GM12865 (cell line): ENCODE results near the gene ACAN.

Experiments
- DNase-seq: peaks from one replicate; pipeline ENCODE4 v3.0.0; 2010; ENCODE audit warnings: low read depth
- H3K4me3 ChIP-seq: 2 replicates; pipeline ENCODE4 v1.5.1; 2011; ENCODE audit warnings: mild to moderate bottlenecking, low read depth, low read length, control low read depth
- CTCF ChIP-seq: IDR thresholded peaks from 2 replicates; pipeline ENCODE4 v1.5.1; 2011; ENCODE audit warnings: low read length, control low read depth, low read depth, inconsistent platforms; ENCODE audit not compliant: insufficient read depth; ENCODE audit errors: missing control alignments

The ACAN gene

DNA sequence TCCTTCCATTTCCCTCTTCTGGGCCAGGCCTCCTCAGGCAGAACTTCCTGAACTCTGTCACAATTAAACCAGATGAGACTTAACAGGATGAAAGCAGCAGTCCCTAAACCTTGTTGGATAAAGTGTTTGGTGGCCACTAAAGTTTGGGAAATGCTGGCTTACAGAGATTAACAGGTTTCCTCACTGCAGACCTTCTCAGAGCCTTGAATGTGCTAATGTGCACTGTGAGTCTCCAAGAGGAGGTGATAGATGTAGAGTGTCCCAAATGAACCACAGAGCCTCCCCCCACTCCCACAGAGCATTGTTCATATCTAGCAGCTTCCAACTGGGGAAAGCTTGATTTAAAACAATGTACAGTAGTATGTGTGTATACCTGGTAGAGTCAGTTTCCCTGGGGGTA is 49.2 kb downstream of the ACAN start:
- no peak for TF ChIP-seq CTCF
- no peak overlapping the region for H3K4me3 ChIP-seq
- DNase-seq = no peak

DNA sequence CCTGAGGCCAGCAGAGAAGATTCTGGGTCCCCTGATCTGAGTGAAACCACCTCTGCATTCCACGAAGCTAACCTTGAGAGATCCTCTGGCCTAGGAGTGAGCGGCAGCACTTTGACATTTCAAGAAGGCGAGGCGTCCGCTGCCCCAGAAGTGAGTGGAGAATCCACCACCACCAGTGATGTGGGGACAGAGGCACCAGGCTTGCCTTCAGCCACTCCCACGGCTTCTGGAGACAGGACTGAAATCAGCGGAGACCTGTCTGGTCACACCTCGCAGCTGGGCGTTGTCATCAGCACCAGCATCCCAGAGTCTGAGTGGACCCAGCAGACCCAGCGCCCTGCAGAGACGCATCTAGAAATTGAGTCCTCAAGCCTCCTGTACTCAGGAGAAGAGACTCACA is 55.7 kb downstream of the ACAN start:
- TF ChIP-seq CTCF = no peak
- no peak for DNase-seq

DNA sequence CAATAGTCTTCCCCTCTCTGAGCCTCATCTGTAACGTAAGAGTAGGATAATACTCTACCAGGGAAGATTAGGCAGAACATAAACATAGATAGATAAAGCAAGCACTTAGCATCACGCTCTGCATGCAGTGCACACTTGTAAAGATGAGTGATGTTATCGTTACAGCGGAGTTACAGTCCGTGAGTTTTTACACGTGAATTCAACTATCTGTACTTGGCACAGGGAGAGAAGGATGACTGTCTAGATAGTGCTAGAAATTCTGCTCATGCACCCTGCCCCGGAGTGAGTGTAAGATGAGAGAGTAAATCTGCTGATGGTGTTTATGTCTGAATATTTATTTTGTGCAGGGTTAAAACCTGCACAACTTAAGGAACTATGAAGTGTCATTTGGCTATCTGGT is 56.3 kb downstream of the ACAN start:
- no peak overlapping the region for H3K4me3 ChIP-seq
- no peak for TF ChIP-seq CTCF
- no peak for DNase-seq

More for the DNA sequence above, 55.7 kb downstream of the ACAN start:
- H3K4me3 ChIP-seq = no peak overlapping the region

DNA sequence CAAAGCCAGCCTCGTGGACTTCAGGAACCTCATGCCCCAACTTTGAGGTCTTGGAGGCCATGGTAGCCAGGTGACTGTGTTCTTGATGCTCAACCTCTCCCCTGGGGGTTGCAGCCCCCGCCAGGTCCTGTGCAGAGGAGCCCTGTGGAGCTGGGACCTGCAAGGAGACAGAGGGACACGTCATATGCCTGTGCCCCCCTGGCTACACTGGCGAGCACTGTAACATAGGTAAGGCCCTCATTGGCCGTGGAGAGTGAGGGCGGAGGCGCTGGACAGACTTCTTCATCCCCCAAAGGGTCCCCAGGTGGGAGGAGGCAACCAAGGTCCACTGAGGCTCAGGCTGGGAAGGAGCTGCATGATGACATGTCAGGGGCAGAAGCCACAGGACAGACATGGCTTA is 57.0 kb downstream of the ACAN start:
- no peak for TF ChIP-seq CTCF
- DNase-seq = no peak
- H3K4me3 ChIP-seq = no peak overlapping the region

GRCh38 chr15:88863412-88863811 is 60.2 kb downstream of the ACAN start:
- H3K4me3 ChIP-seq = no peak overlapping the region
- no peak for TF ChIP-seq CTCF

GRCh38 chr15:88864861-88865497 is 61.7 kb downstream of the ACAN start:
- no peak overlapping the region for H3K4me3 ChIP-seq
- no peak for DNase-seq
- TF ChIP-seq CTCF = no peak

More at GRCh38 chr15:88863412-88863811, 60.2 kb downstream of the ACAN start:
- no peak for DNase-seq

DNA sequence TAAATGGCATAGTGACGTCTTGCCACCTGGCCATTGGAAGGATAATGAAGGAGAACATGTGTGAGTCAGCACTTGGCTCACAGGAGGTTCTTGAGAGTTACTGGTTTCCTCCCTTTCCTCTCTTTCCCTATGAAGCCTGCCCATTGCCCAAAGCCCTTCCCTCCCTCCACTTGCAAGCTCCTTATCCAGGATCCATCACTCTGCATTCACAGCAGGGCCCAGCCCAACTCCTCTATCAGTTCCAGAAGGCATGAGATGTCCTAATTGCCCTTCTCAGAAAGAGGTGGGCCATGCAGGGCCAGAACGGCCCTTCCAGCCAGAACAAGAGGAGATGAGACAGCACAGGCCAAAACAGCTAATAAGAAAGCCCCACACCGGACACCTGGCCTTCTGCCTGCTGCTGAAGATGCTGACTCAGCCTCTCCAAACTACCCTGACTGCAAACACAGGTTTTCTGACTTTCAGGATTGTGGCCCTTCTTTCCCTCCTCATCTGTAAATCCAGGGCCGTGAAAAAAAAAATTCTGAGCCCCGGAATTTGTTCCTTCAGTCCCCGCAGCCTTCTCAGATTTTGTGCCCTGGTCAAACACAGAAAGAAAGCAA is 62.4 kb downstream of the ACAN start:
- DNase-seq = no peak
- no peak for TF ChIP-seq CTCF
- no peak overlapping the region for H3K4me3 ChIP-seq
